ENCODE data around the gene BACE2.

GRCh38 chr21:41137889-41138288 is 30.1 kb upstream of the BACE2 start:
- no peak for TF ChIP-seq EZH2 (IDR thresholded peaks at IDR 0.05; ENCODE audit: borderline replicate concordance, low read length)
- TF ChIP-seq, protein P1, sequence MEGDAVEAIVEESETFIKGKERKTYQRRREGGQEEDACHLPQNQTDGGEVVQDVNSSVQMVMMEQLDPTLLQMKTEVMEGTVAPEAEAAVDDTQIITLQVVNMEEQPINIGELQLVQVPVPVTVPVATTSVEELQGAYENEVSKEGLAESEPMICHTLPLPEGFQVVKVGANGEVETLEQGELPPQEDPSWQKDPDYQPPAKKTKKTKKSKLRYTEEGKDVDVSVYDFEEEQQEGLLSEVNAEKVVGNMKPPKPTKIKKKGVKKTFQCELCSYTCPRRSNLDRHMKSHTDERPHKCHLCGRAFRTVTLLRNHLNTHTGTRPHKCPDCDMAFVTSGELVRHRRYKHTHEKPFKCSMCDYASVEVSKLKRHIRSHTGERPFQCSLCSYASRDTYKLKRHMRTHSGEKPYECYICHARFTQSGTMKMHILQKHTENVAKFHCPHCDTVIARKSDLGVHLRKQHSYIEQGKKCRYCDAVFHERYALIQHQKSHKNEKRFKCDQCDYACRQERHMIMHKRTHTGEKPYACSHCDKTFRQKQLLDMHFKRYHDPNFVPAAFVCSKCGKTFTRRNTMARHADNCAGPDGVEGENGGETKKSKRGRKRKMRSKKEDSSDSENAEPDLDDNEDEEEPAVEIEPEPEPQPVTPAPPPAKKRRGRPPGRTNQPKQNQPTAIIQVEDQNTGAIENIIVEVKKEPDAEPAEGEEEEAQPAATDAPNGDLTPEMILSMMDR (conservative IDR thresholded peaks at IDR 0.05 in 1 of 2, IDR thresholded peaks at IDR 0.05 in 1 of 2; ENCODE audit: extremely low read depth in 1 of 2, insufficient read depth in 1 of 2, low read depth in 1 of 2, low read length in 2 of 2): no peak

Data from mammary epithelial cell (primary cell).